Parathyroid adenoma (tissue), 2 donors: ENCODE measurements around the gene C10orf90.

Experiments used
- H2AFZ ChIP-seq: fragments of 300-600 bp; sonication (generic); one replicate; pipeline ENCODE4 v1.7.0; 2017; ENCODE audit warnings: antibody characterized with exemption, mild to moderate bottlenecking
- H3K27ac ChIP-seq: fragments of 300-600 bp; sonication (generic); one replicate; pipeline ENCODE4 v1.7.0; 2017
- H3K27me3 ChIP-seq: fragments of 300-600 bp; sonication (generic); one replicate; pipeline ENCODE4 v1.7.0; 2017; ENCODE audit warnings: low read length; ENCODE audit not compliant: control insufficient read depth, insufficient read depth
- H3K36me3 ChIP-seq: fragments of 300-600 bp; sonication (generic); one replicate; pipeline ENCODE4 v1.7.0; 2017; ENCODE audit warnings: low read length; ENCODE audit not compliant: control insufficient read depth, insufficient read depth
- H3K4me1 ChIP-seq: fragments of 300-600 bp; sonication (generic); one replicate; pipeline ENCODE4 v1.7.0; 2017; ENCODE audit warnings: control low read depth
- H3K4me2 ChIP-seq: fragments of 300-600 bp; sonication (generic); one replicate; pipeline ENCODE4 v1.7.0; 2017; ENCODE audit warnings: low read length
- H3K4me3 ChIP-seq: fragments of 300-600 bp; sonication (generic); one replicate; pipeline ENCODE4 v1.7.0; 2017; ENCODE audit warnings: low read depth, low read length
- H3K79me2 ChIP-seq: fragments of 300-600 bp; sonication (generic); one replicate; pipeline ENCODE4 v1.7.0; 2017; ENCODE audit warnings: control low read depth
- H3K9ac ChIP-seq: fragments of 300-600 bp; sonication (generic); one replicate; pipeline ENCODE4 v1.7.0; 2017; ENCODE audit warnings: mild to moderate bottlenecking
- H3K9me3 ChIP-seq: fragments of 300-600 bp; sonication (generic); one replicate; pipeline ENCODE4 v1.7.0; 2017; ENCODE audit warnings: low read length; ENCODE audit not compliant: control insufficient read depth
- TF ChIP-seq, protein P1 (sequence below): fragments of 300-600 bp; sonication (generic); IDR thresholded peaks from one replicate; pipeline ENCODE4 v1.7.0; 2017; ENCODE audit warnings: antibody characterized with exemption, mild to moderate bottlenecking
- donor health status: primary hyperparathyroidism.

The C10orf90 gene

DNA sequence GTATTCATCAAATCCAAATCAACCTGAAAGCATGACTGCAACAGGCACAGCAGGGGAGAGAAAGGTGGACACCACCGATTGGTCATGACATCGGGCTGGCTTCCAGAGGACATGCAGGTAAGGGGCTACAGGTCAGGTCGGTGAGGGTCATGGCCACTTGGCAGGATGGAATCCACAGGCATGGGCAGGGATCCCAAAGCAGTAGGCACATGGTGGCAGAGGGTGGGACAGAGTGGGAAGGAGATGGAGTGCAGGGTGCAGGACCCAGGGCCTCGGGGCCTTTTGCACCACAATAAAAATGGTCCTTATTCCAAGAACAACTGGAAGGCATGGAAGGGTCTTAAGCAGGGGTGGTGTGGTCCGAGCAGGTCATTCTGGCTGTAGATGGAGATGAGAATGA is 33.0 kb downstream of the C10orf90 start:
- H3K27ac ChIP-seq, result no peak overlapping the region
- H3K4me2 ChIP-seq, result no peak overlapping the region
- no peaks in the 10 kb centered on the region for H3K79me2 ChIP-seq
- no peaks in the 10 kb centered on the region for H3K27me3 ChIP-seq
- H3K36me3 ChIP-seq, result no peaks in the 10 kb centered on the region
- no peak overlapping the region for H3K9ac ChIP-seq
- no peak overlapping the region for H2AFZ ChIP-seq
- no peaks in the 10 kb centered on the region for H3K9me3 ChIP-seq
- no peaks in the 10 kb centered on the region for H3K4me1 ChIP-seq
- TF ChIP-seq, protein P1, sequence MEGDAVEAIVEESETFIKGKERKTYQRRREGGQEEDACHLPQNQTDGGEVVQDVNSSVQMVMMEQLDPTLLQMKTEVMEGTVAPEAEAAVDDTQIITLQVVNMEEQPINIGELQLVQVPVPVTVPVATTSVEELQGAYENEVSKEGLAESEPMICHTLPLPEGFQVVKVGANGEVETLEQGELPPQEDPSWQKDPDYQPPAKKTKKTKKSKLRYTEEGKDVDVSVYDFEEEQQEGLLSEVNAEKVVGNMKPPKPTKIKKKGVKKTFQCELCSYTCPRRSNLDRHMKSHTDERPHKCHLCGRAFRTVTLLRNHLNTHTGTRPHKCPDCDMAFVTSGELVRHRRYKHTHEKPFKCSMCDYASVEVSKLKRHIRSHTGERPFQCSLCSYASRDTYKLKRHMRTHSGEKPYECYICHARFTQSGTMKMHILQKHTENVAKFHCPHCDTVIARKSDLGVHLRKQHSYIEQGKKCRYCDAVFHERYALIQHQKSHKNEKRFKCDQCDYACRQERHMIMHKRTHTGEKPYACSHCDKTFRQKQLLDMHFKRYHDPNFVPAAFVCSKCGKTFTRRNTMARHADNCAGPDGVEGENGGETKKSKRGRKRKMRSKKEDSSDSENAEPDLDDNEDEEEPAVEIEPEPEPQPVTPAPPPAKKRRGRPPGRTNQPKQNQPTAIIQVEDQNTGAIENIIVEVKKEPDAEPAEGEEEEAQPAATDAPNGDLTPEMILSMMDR, result no peak
- H3K4me3 ChIP-seq, result no peak overlapping the region

DNA sequence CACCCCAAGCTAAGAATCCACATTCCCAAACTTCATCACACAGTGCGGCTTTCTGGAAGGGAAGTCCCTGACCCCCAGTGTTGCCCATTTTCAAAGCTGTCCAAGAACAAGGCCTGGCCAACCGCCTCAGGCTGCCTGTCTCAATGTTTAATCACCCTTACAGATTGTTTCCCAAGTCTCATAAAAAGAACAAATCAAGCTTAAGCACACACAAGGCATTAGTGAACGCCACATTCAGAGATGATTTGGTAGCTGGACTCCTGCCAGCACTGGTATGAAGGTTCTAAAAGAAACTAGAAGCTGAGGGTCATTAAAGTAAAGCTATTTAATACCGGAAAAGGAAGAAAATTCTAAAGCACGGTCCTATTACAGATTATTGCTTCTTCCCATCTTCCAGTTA is 35.6 kb downstream of the C10orf90 start:
- Histone ChIP-seq H3K4me2 (no peak overlapping the region), H3K36me3 (no peaks in the 10 kb centered on the region), H3K79me2 (no peaks in the 10 kb centered on the region), H3K9ac (no peak overlapping the region), H3K4me1 (no peaks in the 10 kb centered on the region), H3K9me3 (no peaks in the 10 kb centered on the region), H3K27ac (no peak overlapping the region), H2AFZ (no peak overlapping the region), H3K27me3 (no peaks in the 10 kb centered on the region), H3K4me3 (no peak overlapping the region)
- TF ChIP-seq, protein P1, result no peak

DNA sequence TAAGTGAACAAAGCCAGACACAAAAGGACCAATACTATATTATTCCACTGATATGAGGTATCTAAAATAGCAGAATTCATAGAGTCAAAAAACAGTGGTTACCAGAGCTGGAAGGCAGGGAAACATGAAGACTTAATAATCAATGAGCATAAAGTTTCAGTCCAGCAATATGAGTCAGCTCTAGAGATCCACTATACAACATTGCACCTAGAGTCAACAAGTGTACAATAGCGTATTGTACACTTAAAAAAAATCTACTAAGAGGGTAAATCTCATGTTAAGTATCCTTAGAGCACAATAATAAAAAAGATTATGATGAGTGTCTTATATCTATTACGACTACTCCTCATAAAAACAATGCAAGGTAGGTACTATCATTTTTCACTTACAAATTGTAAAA is 36.1 kb downstream of the C10orf90 start:
- H3K27ac ChIP-seq, result no peak overlapping the region
- no peak overlapping the region for H3K9ac ChIP-seq
- no peaks in the 10 kb centered on the region for H3K36me3 ChIP-seq
- no peaks in the 10 kb centered on the region for H3K79me2 ChIP-seq
- no peak overlapping the region for H2AFZ ChIP-seq
- no peaks in the 10 kb centered on the region for H3K9me3 ChIP-seq
- H3K4me2 ChIP-seq, result no peak overlapping the region
- no peaks in the 10 kb centered on the region for H3K4me1 ChIP-seq
- TF ChIP-seq, protein P1, result no peak
- H3K27me3 ChIP-seq, result no peaks in the 10 kb centered on the region
- no peak overlapping the region for H3K4me3 ChIP-seq

DNA sequence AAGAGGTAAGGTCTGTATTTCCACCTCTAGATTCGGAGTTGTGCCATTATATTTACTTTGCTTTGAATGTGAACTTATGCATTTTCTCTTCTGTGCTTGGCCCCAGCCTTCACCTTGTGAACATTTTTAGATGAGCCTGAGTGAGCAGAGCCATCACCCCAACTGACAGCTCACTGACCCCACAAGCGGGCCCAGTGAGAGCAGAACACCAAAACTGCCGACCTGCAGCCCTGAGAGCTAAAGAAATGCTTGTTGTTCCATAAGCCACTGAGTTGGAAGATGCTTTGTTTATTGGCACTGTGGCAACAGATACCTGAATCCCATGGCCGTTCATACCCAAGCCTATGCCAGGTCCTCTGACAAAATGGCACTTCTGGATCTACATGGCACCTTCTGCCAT is 37.8 kb downstream of the C10orf90 start:
- H3K4me1 ChIP-seq, result no peaks in the 10 kb centered on the region
- no peaks in the 10 kb centered on the region for H3K79me2 ChIP-seq
- no peak overlapping the region for H2AFZ ChIP-seq
- H3K4me3 ChIP-seq, result no peak overlapping the region
- TF ChIP-seq, protein P1, result no peak
- H3K9ac ChIP-seq, result no peak overlapping the region
- H3K4me2 ChIP-seq, result no peak overlapping the region
- no peaks in the 10 kb centered on the region for H3K9me3 ChIP-seq
- no peaks in the 10 kb centered on the region for H3K36me3 ChIP-seq
- H3K27me3 ChIP-seq, result no peaks in the 10 kb centered on the region
- H3K27ac ChIP-seq, result no peak overlapping the region

DNA sequence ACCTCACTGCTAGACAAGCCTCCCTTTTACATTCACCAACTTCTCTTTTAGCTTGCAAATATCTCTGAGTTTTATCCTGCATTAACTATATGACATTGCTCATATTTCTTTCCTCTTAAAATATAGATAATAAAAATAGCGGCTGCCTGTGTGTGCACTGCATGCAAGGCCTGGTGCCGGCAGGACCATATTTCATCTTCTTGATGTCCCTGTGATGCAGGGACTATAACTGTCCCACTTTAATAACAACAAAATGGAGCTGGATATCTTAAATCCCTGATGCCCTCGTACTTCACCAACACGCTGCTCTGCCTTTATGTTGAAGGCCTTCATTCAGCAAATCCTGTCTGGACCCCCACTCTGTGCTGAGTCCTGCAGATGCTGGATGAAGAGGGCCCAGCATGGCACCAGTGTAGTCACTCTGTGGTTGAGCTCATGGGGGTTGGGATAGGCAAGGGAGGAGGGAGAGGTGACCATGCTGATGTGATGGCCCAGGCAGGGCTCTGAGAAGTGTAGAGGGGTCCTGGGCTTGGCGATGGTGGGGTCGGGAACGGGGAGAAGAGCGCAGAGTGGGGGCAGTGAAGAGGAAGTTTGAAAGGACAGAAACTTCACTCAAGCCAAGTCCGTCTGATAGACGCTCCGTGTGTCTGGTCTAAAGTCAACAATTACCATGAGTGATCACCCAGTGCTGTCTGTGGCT is 40.4 kb downstream of the C10orf90 start:
- TF ChIP-seq, protein P1, result no peak
- Histone ChIP-seq H3K36me3 (no peaks in the 10 kb centered on the region), H3K27me3 (no peaks in the 10 kb centered on the region), H2AFZ (no peak overlapping the region), H3K4me1 (no peaks in the 10 kb centered on the region), H3K79me2 (no peaks in the 10 kb centered on the region), H3K9me3 (no peaks in the 10 kb centered on the region), H3K4me2 (no peak overlapping the region), H3K27ac (no peak overlapping the region), H3K4me3 (no peak overlapping the region), H3K9ac (no peak overlapping the region)
